Gastrocnemius medialis (tissue), 4 donors: Measurements from ENCODE around the gene ADORA1. TPM values are rescaled to one million over a fixed set of nuclear protein-coding genes. Genes with fewer than 3 reads are reported as not detected.

Source experiments
- ATAC-seq, 2 donors: fragments of 150-250 bp; one replicate each; pipeline ENCODE4 v1.9.1; 2016
- DNase-seq, 2 donors: peaks; one replicate each; pipeline ENCODE4 v3.0.0-alpha.2; 2019
- H3K27ac ChIP-seq, 4 donors: fragments of 200-600 bp; sonication (generic); 1 replicate in 1 of 4; 2 replicates in 3 of 4; pipeline ENCODE4 v1.5.1; 2016 to 2018; ENCODE audit warnings: mild to moderate bottlenecking in 2 of 4, moderate library complexity in 1 of 4
- H3K27me3 ChIP-seq, 3 donors: fragments of 200-600 bp; sonication (generic) in 2 of 3; 1 replicate in 1 of 3; 2 replicates in 2 of 3; pipeline versions ENCODE4 v1.5.1 to v1.6.0; 2016 to 2019; ENCODE audit warnings: mild to moderate bottlenecking in 1 of 3, moderate library complexity in 1 of 3
- H3K36me3 ChIP-seq, 2 donors: fragments of 200-600 bp; sonication (generic) in 1 of 2; one replicate each; pipeline ENCODE4 v1.5.1; 2017 to 2018
- H3K4me1 ChIP-seq, 2 donors: fragments of 200-600 bp; sonication (generic) in 1 of 2; one replicate each; pipeline ENCODE4 v1.5.1; 2016 to 2017; ENCODE audit warnings: mild to moderate bottlenecking in 2 of 2
- H3K4me3 ChIP-seq, 4 donors: fragments of 200-600 bp; sonication (generic) in 3 of 4; 1 replicate in 1 of 4; 2 replicates in 3 of 4; pipeline ENCODE4 v1.5.1; 2016 to 2019; ENCODE audit warnings: mild to moderate bottlenecking in 2 of 4
- H3K9me3 ChIP-seq, 3 donors: fragments of 200-600 bp; sonication (generic) in 2 of 3; 1 replicate in 1 of 3; 2 replicates in 2 of 3; pipeline ENCODE4 v1.5.1; 2016 to 2019
- POLR2A ChIP-seq, 2 donors: fragments of 450-650 bp; IDR thresholded peaks; one replicate each; pipeline ENCODE4 v1.6.1; 2017; ENCODE audit warnings: antibody characterized with exemption in 2 of 2, mild to moderate bottlenecking in 2 of 2, moderate library complexity in 2 of 2
- in situ Hi-C, 4 donors: fragments of 200-750 bp; cut with MboI; loops; one replicate each; pipeline versions ENCODE4 v1.15.0 to v1.8.0; 2017; ENCODE audit warnings: low sequenced_read_pairs in 4 of 4
- intact Hi-C: fragments of 100-400 bp; cut with DNase I; formaldehyde crosslinking; loops from one replicate; pipeline ENCODE4 v1.15.1; 2023; ENCODE audit warnings: low total_unique reads
- total RNA-seq, 4 donors: library from RNA; depleted of rRNA; stranded (reverse); fragments of >200 nt; gene quantifications; one replicate each; pipeline versions ENCODE4 v1.1.0 to v1.2.3, GENCODE V29; 2016
- TF ChIP-seq, protein P1 (sequence below), 5 experiments: fragments of 450-650 bp in 3 of 5; fragments of 200-600 bp in 2 of 5; sonication (generic) in 2 of 5; IDR thresholded peaks in 4 of 5; conservative IDR thresholded peaks in 1 of 5; 1 replicate in 4 of 5; 2 replicates in 1 of 5; pipeline ENCODE4 v1.5.1; 2016 to 2019; ENCODE audit warnings: antibody characterized with exemption in 5 of 5, mild to moderate bottlenecking in 3 of 5, moderate library complexity in 3 of 5

Gene ADORA1
- total RNA-seq, 4 donors from 2014 or later, result 0.25 to 5.6 (median 1.7) TPM

DNA sequence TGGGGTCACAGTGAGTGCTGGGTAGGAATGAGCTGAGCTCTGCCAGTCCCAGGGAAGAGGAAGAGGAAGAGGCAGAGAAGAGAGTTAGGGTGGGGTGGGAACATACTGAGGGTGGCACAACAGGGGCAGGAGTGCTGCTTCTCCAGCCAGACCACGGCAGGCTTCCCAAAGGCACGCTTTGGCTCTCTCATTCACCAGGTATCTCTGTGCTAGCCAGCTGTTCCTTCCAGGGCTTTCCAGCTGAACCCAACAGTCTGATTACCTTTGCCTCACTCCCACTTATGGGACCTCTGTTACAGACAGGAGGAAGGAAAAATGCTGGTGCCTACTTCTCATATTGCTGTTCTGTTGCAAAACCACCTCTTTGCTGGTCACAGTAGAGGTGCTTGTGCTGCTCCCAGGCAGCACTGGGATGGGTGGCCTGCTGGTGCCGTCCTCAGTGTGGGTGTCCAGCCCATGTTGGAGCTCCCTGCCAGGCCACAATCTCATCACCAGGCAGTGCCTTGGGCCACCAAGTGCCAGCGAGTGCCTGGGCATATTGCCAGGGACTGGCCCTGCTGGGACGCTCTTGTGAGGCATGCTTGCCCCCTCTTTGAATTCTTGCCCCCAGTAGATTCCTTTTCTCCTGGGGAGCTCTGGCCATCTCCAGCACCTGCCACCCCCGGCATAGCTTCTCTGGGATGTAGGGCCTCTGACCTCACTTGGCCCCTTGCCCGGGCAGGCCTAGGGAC is 2.1 kb downstream of the ADORA1 start:
- Histone ChIP-seq H3K36me3 (no peaks in the 10 kb centered on the region), H3K9me3 (no peaks in the 10 kb centered on the region), H3K27me3 (no peaks in the 10 kb centered on the region), H3K4me1 (peaks cover 28 to 41% of the 10 kb centered on the region in 2 donors), H3K4me3 (no peak overlapping the region), H3K27ac (peak overlapping the region in 2 of 4 donors; percentile 49)
- in situ Hi-C loops (no loop called here), intact Hi-C loops (loop anchor here (2.0 kb wide), 1 partner anchor 91 kb away; no protein-coding TSS in a partner anchor)
- peak in 1 of 2 donors; percentile 68 for DNase-seq
- ATAC-seq, result peak; percentile 30 to 33
- no peak for TF ChIP-seq POLR2A (IDR thresholded peaks at IDR 0.05)
- TF ChIP-seq, protein P1, sequence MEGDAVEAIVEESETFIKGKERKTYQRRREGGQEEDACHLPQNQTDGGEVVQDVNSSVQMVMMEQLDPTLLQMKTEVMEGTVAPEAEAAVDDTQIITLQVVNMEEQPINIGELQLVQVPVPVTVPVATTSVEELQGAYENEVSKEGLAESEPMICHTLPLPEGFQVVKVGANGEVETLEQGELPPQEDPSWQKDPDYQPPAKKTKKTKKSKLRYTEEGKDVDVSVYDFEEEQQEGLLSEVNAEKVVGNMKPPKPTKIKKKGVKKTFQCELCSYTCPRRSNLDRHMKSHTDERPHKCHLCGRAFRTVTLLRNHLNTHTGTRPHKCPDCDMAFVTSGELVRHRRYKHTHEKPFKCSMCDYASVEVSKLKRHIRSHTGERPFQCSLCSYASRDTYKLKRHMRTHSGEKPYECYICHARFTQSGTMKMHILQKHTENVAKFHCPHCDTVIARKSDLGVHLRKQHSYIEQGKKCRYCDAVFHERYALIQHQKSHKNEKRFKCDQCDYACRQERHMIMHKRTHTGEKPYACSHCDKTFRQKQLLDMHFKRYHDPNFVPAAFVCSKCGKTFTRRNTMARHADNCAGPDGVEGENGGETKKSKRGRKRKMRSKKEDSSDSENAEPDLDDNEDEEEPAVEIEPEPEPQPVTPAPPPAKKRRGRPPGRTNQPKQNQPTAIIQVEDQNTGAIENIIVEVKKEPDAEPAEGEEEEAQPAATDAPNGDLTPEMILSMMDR (IDR thresholded peaks at IDR 0.05 in 4 of 5, conservative IDR thresholded peaks at IDR 0.05 in 1 of 5), result no peak

DNA sequence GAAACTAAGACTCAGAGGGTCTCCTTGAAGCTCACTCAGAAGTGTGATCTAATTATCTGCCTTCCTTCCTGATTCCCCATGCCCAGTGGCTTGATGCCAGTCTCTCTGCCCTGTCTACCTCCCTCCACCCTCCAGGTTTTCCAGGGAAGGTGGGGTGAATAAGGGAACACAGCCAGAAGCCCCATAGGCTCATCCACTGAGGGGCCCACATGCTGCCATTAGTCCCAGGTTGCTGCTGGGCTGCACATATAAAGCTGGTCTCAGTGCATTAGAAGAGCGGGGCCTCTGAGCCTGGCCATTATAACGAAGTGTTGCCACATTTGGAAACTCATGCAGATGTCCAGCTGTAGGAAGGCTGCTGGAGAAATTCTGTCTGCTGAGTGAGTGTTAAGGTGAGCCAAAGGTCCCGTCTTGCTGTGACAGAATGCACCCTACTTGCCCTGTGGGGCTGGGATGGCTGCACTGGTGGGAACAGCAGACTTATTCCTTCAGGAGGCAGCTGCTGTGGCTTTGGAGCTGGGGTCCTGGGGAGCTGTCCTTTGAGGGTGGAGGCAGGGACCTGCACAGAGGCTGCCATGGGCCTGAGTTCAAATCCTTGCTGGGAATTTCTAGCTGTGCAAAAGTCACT is 2.9 kb downstream of the ADORA1 start:
- H3K9me3 ChIP-seq, result no peaks in the 10 kb centered on the region
- H3K27me3 ChIP-seq, result no peaks in the 10 kb centered on the region
- TF ChIP-seq, protein P1 (IDR thresholded peaks at IDR 0.05 in 4 of 5, conservative IDR thresholded peaks at IDR 0.05 in 1 of 5), result no peak
- TF ChIP-seq POLR2A (IDR thresholded peaks at IDR 0.05), result no peak
- ATAC-seq (no peak), DNase-seq (no peak)
- H3K36me3 ChIP-seq, result no peaks in the 10 kb centered on the region
- H3K4me1 ChIP-seq, result peaks cover 28 to 41% of the 10 kb centered on the region in 2 donors
- no peak overlapping the region for H3K4me3 ChIP-seq
- in situ Hi-C loops, result no loop called here
- intact Hi-C loops, result no loop called here
- no peak overlapping the region for H3K27ac ChIP-seq

DNA sequence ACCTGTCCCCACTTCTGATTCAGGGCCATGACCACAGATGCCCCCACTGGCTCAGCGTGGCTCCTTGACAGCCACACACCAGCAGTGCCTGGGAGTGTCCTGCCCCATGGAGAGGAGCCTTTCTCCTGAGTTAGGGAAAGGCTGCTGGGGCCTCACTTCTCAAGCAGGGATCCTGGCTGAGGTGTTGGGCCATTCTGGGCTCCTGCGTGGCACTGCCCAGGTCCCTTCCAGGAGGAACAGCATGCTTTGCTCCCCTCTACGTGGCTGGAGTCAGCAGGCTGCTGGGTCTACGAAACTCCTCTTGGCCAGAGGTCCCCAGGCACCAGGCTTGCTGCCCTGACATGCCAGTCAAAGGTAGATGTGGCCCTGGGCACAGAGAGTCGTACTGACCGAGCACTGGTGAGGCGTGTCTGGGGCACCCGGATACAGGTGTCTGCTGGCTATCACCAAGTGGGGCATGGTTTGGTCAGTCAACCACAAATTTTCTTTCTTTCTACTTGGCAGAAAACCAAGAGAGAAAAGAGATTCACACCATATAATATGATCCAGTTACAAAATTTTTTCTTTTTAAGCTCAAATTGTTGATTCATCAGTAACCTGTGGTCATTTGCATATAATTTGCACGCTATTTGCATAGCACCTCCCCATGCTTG is 4.1 kb downstream of the ADORA1 start:
- TF ChIP-seq, protein P1 (IDR thresholded peaks at IDR 0.05 in 4 of 5, conservative IDR thresholded peaks at IDR 0.05 in 1 of 5), result no peak
- TF ChIP-seq POLR2A (IDR thresholded peaks at IDR 0.05), result no peak
- Histone ChIP-seq H3K9me3 (no peaks in the 10 kb centered on the region), H3K4me3 (no peak overlapping the region), H3K36me3 (no peaks in the 10 kb centered on the region), H3K4me1 (peaks cover 28 to 36% of the 10 kb centered on the region in 2 donors), H3K27ac (no peak overlapping the region), H3K27me3 (no peaks in the 10 kb centered on the region)
- ATAC-seq (no peak), DNase-seq (no peak)
- intact Hi-C loops (no loop called here), in situ Hi-C loops (no loop called here)

DNA sequence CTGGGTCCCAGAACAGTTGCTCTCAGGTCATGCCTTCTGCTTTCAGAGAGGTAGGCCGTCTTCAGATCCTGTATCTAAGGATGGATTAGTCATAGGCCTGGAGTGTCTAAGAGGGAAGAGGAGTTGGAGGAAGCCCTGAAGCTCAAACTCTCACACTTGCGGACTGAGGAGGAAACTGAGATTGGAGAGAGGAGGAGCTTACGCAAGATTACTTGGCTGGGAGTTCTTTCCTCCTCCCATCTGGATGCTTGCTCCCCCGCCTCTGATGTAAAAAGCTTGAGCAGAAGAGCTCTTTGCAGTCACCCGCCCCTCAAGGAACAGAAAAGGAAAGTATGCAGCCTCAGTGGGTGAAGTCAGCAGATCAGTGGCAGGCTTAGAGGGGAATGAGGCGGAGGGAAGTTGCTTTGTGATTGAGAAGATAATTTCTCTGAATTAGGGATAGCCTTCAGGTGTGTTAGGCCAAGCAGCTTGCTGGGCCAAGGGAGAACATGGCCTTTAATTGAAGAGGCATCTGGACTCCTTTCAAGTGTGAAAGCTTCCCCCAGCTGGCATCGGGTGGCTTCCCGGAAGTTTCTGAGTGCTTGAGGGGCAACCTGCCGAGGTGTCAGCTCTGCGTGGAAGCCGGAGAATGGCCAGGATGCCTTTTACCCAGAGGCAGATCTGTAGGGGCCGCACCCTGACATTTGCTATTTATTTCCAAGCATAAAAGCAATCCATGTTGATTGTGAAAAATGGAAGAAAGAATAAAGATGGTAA is 6.6 kb downstream of the ADORA1 start:
- DNase-seq (no peak), ATAC-seq (no peak)
- TF ChIP-seq, protein P1 (IDR thresholded peaks at IDR 0.05 in 4 of 5, conservative IDR thresholded peaks at IDR 0.05 in 1 of 5), result no peak
- no peak for TF ChIP-seq POLR2A (IDR thresholded peaks at IDR 0.05)
- no peaks in the 10 kb centered on the region for H3K36me3 ChIP-seq
- no peaks in the 10 kb centered on the region for H3K27me3 ChIP-seq
- H3K4me1 ChIP-seq, result peaks cover 12 to 14% of the 10 kb centered on the region in 2 donors
- H3K9me3 ChIP-seq, result no peaks in the 10 kb centered on the region
- intact Hi-C loops, result no loop called here
- in situ Hi-C loops, result no loop called here
- H3K4me3 ChIP-seq, result no peak overlapping the region
- H3K27ac ChIP-seq, result no peak overlapping the region
